ENCODE results near the gene KCNQ1. TPM values are rescaled to one million over a fixed set of nuclear protein-coding genes. Genes with fewer than 3 reads are reported as not detected.

The KCNQ1 gene
- total and polyA plus RNA-seq, 3 experiments from 2014 or later = 2.6 to 5.7 (median 3.4) TPM

- Mint-ChIP-seq H3K9me3 (no peaks in the 10 kb centered on the region), H3K4me3 (peak overlapping the region; percentile 30 to 87 (median 49)), H3K36me3 (no peaks in the 10 kb centered on the region), H3K27me3 (peaks cover 6 to 7% of the 10 kb centered on the region in 2 donors), H3K27ac (peak overlapping the region in 3 of 8 donors; percentile 9 to 89 (median 47)), H3K4me1 (peaks cover 29 to 46% (median 33%) of the 10 kb centered on the region in 3 donors)
- H3K27ac ChIP-seq (ENCODE audit: low read depth, low read length) = no peak overlapping the region
- peaks cover 51% of the 10 kb centered on the region for H3K4me1 ChIP-seq (ENCODE audit: insufficient read depth, low read length)
- ChIA-PET POLR2A (no interaction called here), CTCF (interaction anchor here (2.3 kb wide), 1 partner anchor 89 kb away, joined by 9 read pairs; no protein-coding TSS in a partner anchor)
- peak in 1 of 5 donors; percentile 36 for DNase-seq
- H3K27me3 ChIP-seq (ENCODE audit: insufficient read depth, low read length, poor library complexity, severe bottlenecking) = no peaks in the 10 kb centered on the region
- no peaks in the 10 kb centered on the region for H3K36me3 ChIP-seq (ENCODE audit: insufficient read depth, low read length)
- H3K9me3 ChIP-seq (ENCODE audit: low read length) = no peaks in the 10 kb centered on the region
- no peak overlapping the region for H3K4me3 ChIP-seq (ENCODE audit: low read length)
Observed at GRCh38 chr11:2443406-2443805, 1.4 kb upstream of the KCNQ1 start.

GRCh38 chr11:2443881-2444820 is 657 bp upstream of the KCNQ1 start, which contains the start of gene TRPM5:
Gene TRPM5, minus strand, starts transcription at chr11:2444514. Its CDS starts 21,478 bp downstream, at chr11:2423036.
- peak within 1 kb of the TSS; percentile 25 for H3K4me3 ChIP-seq (ENCODE audit: low read length)
- Mint-ChIP-seq H3K4me1 (peaks cover 31 to 46% (median 33%) of the 10 kb centered on the region in 3 donors), H3K27ac (peak within 1 kb of the TSS in 4 of 8 donors; percentile 52 to 89 (median 64)), H3K36me3 (no peaks in the 10 kb centered on the region), H3K4me3 (peak within 1 kb of the TSS; percentile 84 to 93 (median 87)), H3K27me3 (peaks cover 6 to 7% of the 10 kb centered on the region in 2 donors), H3K9me3 (no peaks in the 10 kb centered on the region)
- peak; percentile 46 to 78 (median 58) for DNase-seq
- no peaks in the 10 kb centered on the region for H3K36me3 ChIP-seq (ENCODE audit: insufficient read depth, low read length)
- POLR2A ChIA-PET = no interaction called here
- peaks cover 56% of the 10 kb centered on the region for H3K4me1 ChIP-seq (ENCODE audit: insufficient read depth, low read length)
- CTCF ChIA-PET = interaction anchor here (2.3 kb wide), 1 partner anchor 88 kb away, joined by 9 read pairs; no protein-coding TSS in a partner anchor
- no peaks in the 10 kb centered on the region for H3K27me3 ChIP-seq (ENCODE audit: insufficient read depth, low read length, poor library complexity, severe bottlenecking)
- no peak within 1 kb of the TSS for H3K27ac ChIP-seq (ENCODE audit: low read depth, low read length)
- H3K9me3 ChIP-seq (ENCODE audit: low read length) = no peaks in the 10 kb centered on the region

GRCh38 chr11:2445746-2446551 is 1.1 kb downstream of the KCNQ1 start:
- H3K36me3 ChIP-seq (ENCODE audit: insufficient read depth, low read length) = no peaks in the 10 kb centered on the region
- ChIA-PET CTCF (interaction anchor here (1.0 to 2.1 kb wide), 4 partner anchors 18 to 85 kb away, joined by 3 to 8 read pairs (median 4); no protein-coding TSS in a partner anchor), POLR2A (no interaction called here)
- H3K27ac ChIP-seq (ENCODE audit: low read depth, low read length) = no peak overlapping the region
- no peaks in the 10 kb centered on the region for H3K9me3 Mint-ChIP-seq
- no peaks in the 10 kb centered on the region for H3K27me3 ChIP-seq (ENCODE audit: insufficient read depth, low read length, poor library complexity, severe bottlenecking)
- peak overlapping the region; percentile 25 for H3K4me3 ChIP-seq (ENCODE audit: low read length)
- no peaks in the 10 kb centered on the region for H3K36me3 Mint-ChIP-seq
- H3K4me3 Mint-ChIP-seq = peak overlapping the region; percentile 84 to 93 (median 87)
- peak overlapping the region in 2 of 8 donors; percentile 52 to 56 for H3K27ac Mint-ChIP-seq
- no peaks in the 10 kb centered on the region for H3K9me3 ChIP-seq (ENCODE audit: low read length)
- peaks cover 56% of the 10 kb centered on the region for H3K4me1 ChIP-seq (ENCODE audit: insufficient read depth, low read length)
- peak in 1 of 5 donors; percentile 44 for DNase-seq
- H3K4me1 Mint-ChIP-seq = peaks cover 31 to 46% (median 33%) of the 10 kb centered on the region in 3 donors
- peaks cover 5 to 7% of the 10 kb centered on the region in 2 donors for H3K27me3 Mint-ChIP-seq

- ChIA-PET CTCF (interaction anchor here (1.6 to 2.1 kb wide), 2 partner anchors 76 to 84 kb away, joined by 3 to 8 read pairs; no protein-coding TSS in a partner anchor), POLR2A (no interaction called here)
- Mint-ChIP-seq H3K27me3 (peaks cover 5 to 7% of the 10 kb centered on the region in 2 donors), H3K27ac (peak overlapping the region in 2 of 8 donors; percentile 55 to 82), H3K36me3 (no peaks in the 10 kb centered on the region), H3K4me1 (peaks cover 31 to 46% (median 33%) of the 10 kb centered on the region in 3 donors), H3K9me3 (no peaks in the 10 kb centered on the region), H3K4me3 (peak overlapping the region; percentile 67 to 93 (median 72))
- Histone ChIP-seq H3K27ac (ENCODE audit: low read depth, low read length) (no peak overlapping the region), H3K9me3 (ENCODE audit: low read length) (no peaks in the 10 kb centered on the region), H3K4me3 (ENCODE audit: low read length) (peak overlapping the region; percentile 25), H3K36me3 (ENCODE audit: insufficient read depth, low read length) (no peaks in the 10 kb centered on the region), H3K27me3 (ENCODE audit: insufficient read depth, low read length, poor library complexity, severe bottlenecking) (no peaks in the 10 kb centered on the region), H3K4me1 (ENCODE audit: insufficient read depth, low read length) (peaks cover 56% of the 10 kb centered on the region)
- peak in 1 of 5 donors; percentile 38 for DNase-seq
Observed at GRCh38 chr11:2446590-2447252, 1.9 kb downstream of the KCNQ1 start.

GRCh38 chr11:2447253-2447950 is 2.6 kb downstream of the KCNQ1 start:
- no peak overlapping the region for H3K27ac ChIP-seq (ENCODE audit: low read depth, low read length)
- CTCF ChIA-PET = interaction anchor here (0.8 to 1.2 kb wide), 3 partner anchors 84 to 441 kb away, joined by 3 read pairs; no protein-coding TSS in a partner anchor

GRCh38 chr11:2447951-2448650 is 3.3 kb downstream of the KCNQ1 start:
- POLR2A ChIA-PET = no interaction called here
- Mint-ChIP-seq H3K27ac (no peak overlapping the region), H3K9me3 (no peaks in the 10 kb centered on the region), H3K36me3 (peaks cover 0 to 4% (median 0%) of the 10 kb centered on the region in 3 donors), H3K4me3 (peak overlapping the region in 5 of 7 donors; percentile 60 to 83 (median 68)), H3K27me3 (peaks cover 5 to 7% of the 10 kb centered on the region in 2 donors), H3K4me1 (peaks cover 20 to 33% (median 22%) of the 10 kb centered on the region in 3 donors)
- Histone ChIP-seq H3K27me3 (ENCODE audit: insufficient read depth, low read length, poor library complexity, severe bottlenecking) (no peaks in the 10 kb centered on the region), H3K36me3 (ENCODE audit: insufficient read depth, low read length) (no peaks in the 10 kb centered on the region), H3K27ac (ENCODE audit: low read depth, low read length) (no peak overlapping the region), H3K9me3 (ENCODE audit: low read length) (no peaks in the 10 kb centered on the region), H3K4me3 (ENCODE audit: low read length) (no peak overlapping the region), H3K4me1 (ENCODE audit: insufficient read depth, low read length) (peaks cover 47% of the 10 kb centered on the region)
- DNase-seq = peak in 1 of 5 donors; percentile 42
- CTCF ChIA-PET = interaction anchor here (0.8 to 1.2 kb wide), 3 partner anchors 83 to 440 kb away, joined by 3 read pairs; no protein-coding TSS in a partner anchor

More at GRCh38 chr11:2447253-2447950, 2.6 kb downstream of the KCNQ1 start:
- Histone ChIP-seq H3K36me3 (ENCODE audit: insufficient read depth, low read length) (no peaks in the 10 kb centered on the region), H3K9me3 (ENCODE audit: low read length) (no peaks in the 10 kb centered on the region), H3K4me1 (ENCODE audit: insufficient read depth, low read length) (peaks cover 54% of the 10 kb centered on the region), H3K27me3 (ENCODE audit: insufficient read depth, low read length, poor library complexity, severe bottlenecking) (no peaks in the 10 kb centered on the region), H3K4me3 (ENCODE audit: low read length) (peak overlapping the region; percentile 25)
- DNase-seq = peak in 1 of 5 donors; percentile 36
- Mint-ChIP-seq H3K4me3 (peak overlapping the region; percentile 60 to 84 (median 71)), H3K27me3 (peaks cover 5 to 7% of the 10 kb centered on the region in 2 donors), H3K9me3 (no peaks in the 10 kb centered on the region), H3K36me3 (no peaks in the 10 kb centered on the region), H3K27ac (peak overlapping the region in 2 of 8 donors; percentile 55 to 82), H3K4me1 (peaks cover 27 to 40% (median 29%) of the 10 kb centered on the region in 3 donors)
- POLR2A ChIA-PET = no interaction called here
